Natural killer cell (primary cell): ENCODE results near the gene PRKAG2. TPM values are rescaled to one million over a fixed set of nuclear protein-coding genes. Genes with fewer than 3 reads are reported as not detected.

Experiments used
- ATAC-seq, 3 donors: fragments of 150-1000 bp in 2 of 3; fragments of 200-7000 bp in 1 of 3; cut with Tn5 transposase; 1 replicate in 1 of 3; 2 replicates in 2 of 3; pipeline ENCODE4 v1.10.0; 2021; ENCODE audit warnings: mild to moderate bottlenecking in 2 of 3, moderate library complexity in 2 of 3
- DNase-seq, 2 donors: peaks; one replicate each; pipeline versions ENCODE4 v3.0.0 to v3.0.0-alpha.2; 2013 to 2021; ENCODE audit warnings: mixed read lengths in 1 of 2
- H3K27ac ChIP-seq: one replicate; pipeline ENCODE4 v1.5.1; 2013; ENCODE audit warnings: mild to moderate bottlenecking, low read length
- H3K27me3 ChIP-seq: one replicate; pipeline ENCODE4 v1.6.1; 2013; ENCODE audit warnings: low read length; ENCODE audit not compliant: control insufficient read depth, insufficient read depth
- H3K36me3 ChIP-seq: one replicate; pipeline ENCODE4 v1.6.1; 2013; ENCODE audit warnings: low read length; ENCODE audit not compliant: control insufficient read depth, insufficient read depth
- H3K4me1 ChIP-seq: one replicate; pipeline ENCODE4 v1.6.1; 2013; ENCODE audit warnings: low read length; ENCODE audit not compliant: control insufficient read depth, insufficient read depth
- H3K4me3 ChIP-seq: one replicate; pipeline ENCODE4 v1.5.1; 2013; ENCODE audit warnings: low read length
- H3K9me3 ChIP-seq: one replicate; pipeline ENCODE4 v1.6.1; 2013; ENCODE audit warnings: low read length; ENCODE audit not compliant: control insufficient read depth, insufficient read depth
- H3K27ac Mint-ChIP-seq, 2 donors: one replicate each; pipeline ENCODE4 v1.8.0; 2022; ENCODE audit warnings: mild to moderate bottlenecking in 2 of 2, mixed read lengths in 2 of 2, moderate library complexity in 1 of 2
- H3K27me3 Mint-ChIP-seq, 2 donors: one replicate each; pipeline ENCODE4 v1.8.0; 2022; ENCODE audit warnings: low read depth in 2 of 2, mixed read lengths in 2 of 2
- H3K36me3 Mint-ChIP-seq: one replicate; pipeline ENCODE4 v1.8.0; 2022; ENCODE audit warnings: mixed read lengths
- H3K4me1 Mint-ChIP-seq, 2 donors: one replicate each; pipeline ENCODE4 v1.8.0; 2022; ENCODE audit warnings: mixed read lengths in 2 of 2
- H3K4me3 Mint-ChIP-seq: one replicate; pipeline ENCODE4 v1.8.0; 2022; ENCODE audit warnings: mild to moderate bottlenecking, moderate library complexity, mixed read lengths
- H3K9me3 Mint-ChIP-seq, 2 donors: one replicate each; pipeline ENCODE4 v1.8.0; 2022; ENCODE audit warnings: mixed read lengths in 2 of 2
- CTCF ChIP-seq: fragments of 200-600 bp; IDR thresholded peaks from one replicate; pipeline ENCODE4 v1.8.0; 2022; ENCODE audit warnings: antibody characterized with exemption
- WGBS: methylation state at CpG from one replicate; pipeline ENCODE4 v1.1.7; 2013; ENCODE audit warnings: missing lambda C conversion rate; ENCODE audit not compliant: insufficient coverage; 5-methylcytosine and 5-hydroxymethylcytosine counted together
- intact Hi-C: fragments of 100-400 bp; cut with micrococcal nuclease; formaldehyde crosslinking; loops from one replicate; pipeline ENCODE4 v1.14.2; 2022
- total RNA-seq, 4 donors: library from RNA; stranded (reverse); fragments of 120-200 nt in 1 of 4; gene quantifications; one replicate each; pipeline versions ENCODE4 v1.2.3 to v1.2.4, GENCODE V29; 2013 to 2022

Gene PRKAG2
- total RNA-seq, 3 donors from 2014 or later (not counting 1 experiment from before 2014, with no cell fraction given): 42.6 to 66.5 (median 64.4) TPM

- Mint-ChIP-seq H3K27ac (no peak overlapping the region), H3K4me3 (no peak overlapping the region), H3K4me1 (peaks cover 31 to 37% of the 10 kb centered on the region in 2 donors), H3K27me3 (no peaks in the 10 kb centered on the region), H3K9me3 (no peaks in the 10 kb centered on the region), H3K36me3 (no peaks in the 10 kb centered on the region)
- Histone ChIP-seq H3K9me3 (no peaks in the 10 kb centered on the region), H3K4me1 (peaks cover 47% of the 10 kb centered on the region), H3K27ac (no peak overlapping the region), H3K27me3 (no peaks in the 10 kb centered on the region), H3K36me3 (peaks cover 3% of the 10 kb centered on the region), H3K4me3 (no peak overlapping the region)
- TF ChIP-seq CTCF: no peak
- DNase-seq: no peak
- no peak for ATAC-seq
- 87% methylated on average over 6 of the region's 7 CpGs for WGBS
- intact Hi-C loops: no loop called here
These were observed 22.2 kb downstream of the PRKAG2 start for GRCh38 chr7:151854720-151855071.

- no peak overlapping the region for H3K4me3 ChIP-seq
- peaks cover 48% of the 10 kb centered on the region for H3K4me1 ChIP-seq
- Mint-ChIP-seq H3K4me3 (no peak overlapping the region), H3K27ac (peak overlapping the region; percentile 57 to 72), H3K9me3 (no peaks in the 10 kb centered on the region), H3K36me3 (no peaks in the 10 kb centered on the region), H3K4me1 (peaks cover 31 to 37% of the 10 kb centered on the region in 2 donors), H3K27me3 (no peaks in the 10 kb centered on the region)
- H3K27ac ChIP-seq: no peak overlapping the region
- H3K27me3 ChIP-seq: no peaks in the 10 kb centered on the region
- no peaks in the 10 kb centered on the region for H3K9me3 ChIP-seq
- DNase-seq (no peak), ATAC-seq (no peak)
- WGBS: 93% methylated on average over 18 of the region's 18 CpGs
- intact Hi-C loops: no loop called here
- TF ChIP-seq CTCF: no peak
- peaks cover 3% of the 10 kb centered on the region for H3K36me3 ChIP-seq
These were observed 22.8 kb downstream of the PRKAG2 start for GRCh38 chr7:151853896-151854719.

DNA sequence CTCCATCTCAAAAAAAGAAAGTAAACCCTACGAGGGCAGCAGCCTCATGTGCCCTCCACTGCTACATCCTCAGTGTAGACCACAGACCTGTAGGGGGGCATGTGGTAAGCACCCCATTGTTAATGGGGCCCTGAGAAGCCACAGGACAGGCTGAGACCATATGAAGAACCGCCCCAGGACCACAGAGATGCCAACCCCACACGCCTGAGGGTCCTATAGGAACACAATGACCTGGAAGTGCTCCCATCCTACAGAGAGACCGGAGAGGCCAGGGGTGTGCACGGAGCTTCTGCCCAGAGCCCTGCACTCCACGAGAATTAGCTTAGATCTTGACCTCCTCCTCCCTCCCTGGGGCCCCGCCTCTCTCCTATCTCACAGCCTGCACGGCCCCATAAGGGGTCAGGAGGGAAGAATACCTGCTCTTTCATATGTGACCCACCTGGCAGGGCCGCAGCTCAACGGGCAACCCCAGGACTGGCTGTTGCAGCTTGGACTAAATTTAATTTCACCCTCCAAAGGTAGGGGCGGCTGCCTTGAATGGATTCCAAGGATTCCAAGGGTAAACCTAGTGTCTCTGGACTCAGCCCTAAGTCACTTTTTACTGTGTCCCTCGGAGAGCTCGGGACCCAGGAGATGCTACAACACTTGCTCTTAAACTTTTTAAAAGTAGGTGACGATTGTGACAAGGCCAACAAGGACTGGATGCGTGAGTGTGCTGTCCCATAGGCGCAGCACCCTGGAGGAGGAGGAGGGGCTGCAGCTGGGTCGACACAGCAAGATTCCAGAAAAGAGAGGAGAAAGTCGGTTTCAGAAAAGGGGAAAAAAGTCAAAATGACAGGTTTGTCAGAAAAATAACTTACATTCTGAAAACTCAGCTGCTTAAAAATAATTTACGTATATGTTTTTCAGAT lies 24.2 kb downstream of the PRKAG2 start:
- Histone ChIP-seq H3K4me3 (no peak overlapping the region), H3K27ac (no peak overlapping the region), H3K27me3 (no peaks in the 10 kb centered on the region), H3K36me3 (peaks cover 4% of the 10 kb centered on the region), H3K9me3 (no peaks in the 10 kb centered on the region), H3K4me1 (peaks cover 48% of the 10 kb centered on the region)
- peak overlapping the region in 1 of 2 donors; percentile 7 for H3K27ac Mint-ChIP-seq
- intact Hi-C loops: no loop called here
- H3K27me3 Mint-ChIP-seq: no peaks in the 10 kb centered on the region
- ATAC-seq (no peak), DNase-seq (no peak)
- 88% methylated on average over 19 of the region's 19 CpGs for WGBS
- H3K4me1 Mint-ChIP-seq: peaks cover 31 to 37% of the 10 kb centered on the region in 2 donors
- no peaks in the 10 kb centered on the region for H3K36me3 Mint-ChIP-seq
- peak overlapping the region; percentile 53 for H3K4me3 Mint-ChIP-seq
- no peaks in the 10 kb centered on the region for H3K9me3 Mint-ChIP-seq
- TF ChIP-seq CTCF: no peak
